COLO829 (cell line): ENCODE data around the gene PDX1.

Experiments
- DNase-seq: peaks from one replicate; pipeline ENCODE4 v3.0.0; 2012; ENCODE audit warnings: low spot score

PDX1 gene

DNA sequence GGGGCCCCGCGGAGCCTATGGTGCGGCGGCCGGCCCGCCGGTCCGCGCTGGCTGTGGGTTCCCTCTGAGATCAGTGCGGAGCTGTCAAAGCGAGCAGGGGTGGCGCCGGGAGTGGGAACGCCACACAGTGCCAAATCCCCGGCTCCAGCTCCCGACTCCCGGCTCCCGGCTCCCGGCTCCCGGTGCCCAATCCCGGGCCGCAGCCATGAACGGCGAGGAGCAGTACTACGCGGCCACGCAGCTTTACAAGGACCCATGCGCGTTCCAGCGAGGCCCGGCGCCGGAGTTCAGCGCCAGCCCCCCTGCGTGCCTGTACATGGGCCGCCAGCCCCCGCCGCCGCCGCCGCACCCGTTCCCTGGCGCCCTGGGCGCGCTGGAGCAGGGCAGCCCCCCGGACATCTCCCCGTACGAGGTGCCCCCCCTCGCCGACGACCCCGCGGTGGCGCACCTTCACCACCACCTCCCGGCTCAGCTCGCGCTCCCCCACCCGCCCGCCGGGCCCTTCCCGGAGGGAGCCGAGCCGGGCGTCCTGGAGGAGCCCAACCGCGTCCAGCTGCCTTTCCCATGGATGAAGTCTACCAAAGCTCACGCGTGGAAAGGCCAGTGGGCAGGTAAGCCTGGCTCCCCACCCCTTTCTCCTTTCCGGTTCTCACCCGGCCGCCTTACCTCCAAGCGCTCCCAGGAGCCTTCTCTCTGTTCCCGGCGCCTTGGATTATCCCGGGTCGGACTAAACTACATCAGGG lies at the start of gene PDX1:
Gene PDX1 (plus strand): TSS at position 67 of the 743 bp plus-strand sequence. CDS start 139 bp downstream, at position 206.
- DNase-seq = no peak

- no peak for DNase-seq
These were observed 41.5 kb upstream of the PDX1 start for GRCh38 chr13:27878274-27878673.

- DNase-seq = no peak
These were observed 30.3 kb upstream of the PDX1 start for GRCh38 chr13:27889471-27889870.

DNA sequence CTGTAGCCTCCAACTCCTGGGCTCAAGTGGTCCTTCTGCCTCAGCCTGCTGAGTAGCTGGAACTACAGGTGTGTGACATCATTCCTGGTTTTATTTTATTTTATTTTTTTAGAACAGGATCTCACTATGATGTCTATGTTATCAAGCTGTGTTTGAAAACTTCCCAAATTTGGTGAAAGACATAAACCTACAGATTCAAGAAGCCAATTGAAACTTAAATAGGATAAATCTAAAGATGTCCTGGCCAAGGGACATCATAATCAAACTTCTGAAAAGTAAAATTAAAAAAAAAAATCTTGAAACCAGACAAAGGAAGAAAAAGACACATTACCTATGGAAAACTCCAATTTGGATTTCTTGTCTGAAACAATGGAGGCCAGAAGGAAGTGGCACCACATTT lies 23.1 kb upstream of the PDX1 start:
- DNase-seq = no peak

- no peak for DNase-seq
These were observed 15.1 kb upstream of the PDX1 start for GRCh38 chr13:27904719-27905118.

DNA sequence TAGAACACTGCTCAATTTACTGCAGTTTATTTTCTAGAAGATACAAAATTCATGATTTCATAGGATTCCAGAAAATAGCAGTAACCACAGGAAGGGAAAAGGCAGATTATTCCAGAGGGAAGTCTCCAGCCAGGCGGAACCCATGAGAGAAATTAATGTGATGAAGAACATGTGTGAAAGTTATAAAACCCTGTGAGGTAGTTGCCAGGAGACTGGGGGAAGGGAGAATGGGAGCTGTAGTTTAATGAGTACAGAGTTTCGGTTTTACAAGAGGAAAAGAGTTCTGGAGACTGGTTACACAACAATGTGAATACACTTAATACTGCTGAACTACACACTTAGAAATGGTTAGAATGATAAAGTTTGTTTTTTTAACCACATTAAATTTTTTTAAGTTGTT lies 14.2 kb upstream of the PDX1 start:
- no peak for DNase-seq

DNA sequence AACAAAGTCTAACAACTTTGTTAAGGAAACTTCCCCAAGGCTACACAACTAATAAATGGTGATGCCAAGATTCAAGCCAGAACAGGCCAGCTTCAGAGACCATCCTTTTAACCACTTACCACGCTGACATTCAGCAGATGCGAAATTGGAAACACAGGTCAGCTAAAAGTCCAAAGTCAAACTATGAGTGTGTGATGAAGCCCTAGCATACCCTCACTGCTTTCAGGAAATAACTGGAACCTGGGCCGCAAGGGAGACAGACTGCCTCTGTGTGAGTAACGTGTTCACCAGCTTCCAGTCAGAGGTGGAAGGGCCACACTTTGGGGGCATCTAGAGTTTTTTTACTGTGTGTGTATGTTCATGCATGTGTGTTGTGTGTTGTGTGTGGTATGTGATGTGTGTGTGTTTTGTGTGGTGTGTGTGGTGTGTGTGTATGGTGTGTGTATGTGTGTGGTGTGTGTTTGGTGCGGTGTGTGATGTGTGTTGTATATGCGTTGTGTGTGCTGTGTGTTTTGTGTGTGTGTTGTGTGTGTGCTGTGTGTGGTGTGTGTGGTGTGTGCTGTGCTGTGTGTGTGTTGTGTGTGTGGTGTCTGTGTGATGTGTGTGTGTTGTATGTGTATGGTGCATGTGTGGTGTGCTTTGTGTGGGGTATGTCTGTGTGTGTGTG lies 12.5 kb upstream of the PDX1 start:
- no peak for DNase-seq

GRCh38 chr13:27909378-27909777 lies 10.4 kb upstream of the PDX1 start:
- no peak for DNase-seq

DNA sequence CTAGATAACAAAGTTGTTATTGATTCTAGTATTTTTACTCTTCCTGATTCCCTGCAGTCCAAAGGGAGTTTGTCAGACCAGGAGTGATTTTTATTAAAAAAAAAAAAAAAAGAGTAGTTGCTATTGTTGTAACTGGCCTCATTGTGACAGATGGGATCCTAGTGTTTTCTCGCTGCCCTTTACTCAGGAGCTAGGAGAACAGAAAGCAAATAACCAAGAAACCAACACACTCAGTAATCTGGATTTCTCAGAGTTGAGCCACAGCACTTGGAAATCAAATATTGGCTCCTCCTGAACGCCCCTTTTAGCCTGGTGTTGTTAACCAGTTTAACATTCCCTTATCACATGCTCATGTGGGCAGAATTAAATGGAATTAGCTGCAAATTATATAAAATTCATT lies 8.3 kb upstream of the PDX1 start:
- DNase-seq = no peak

DNA sequence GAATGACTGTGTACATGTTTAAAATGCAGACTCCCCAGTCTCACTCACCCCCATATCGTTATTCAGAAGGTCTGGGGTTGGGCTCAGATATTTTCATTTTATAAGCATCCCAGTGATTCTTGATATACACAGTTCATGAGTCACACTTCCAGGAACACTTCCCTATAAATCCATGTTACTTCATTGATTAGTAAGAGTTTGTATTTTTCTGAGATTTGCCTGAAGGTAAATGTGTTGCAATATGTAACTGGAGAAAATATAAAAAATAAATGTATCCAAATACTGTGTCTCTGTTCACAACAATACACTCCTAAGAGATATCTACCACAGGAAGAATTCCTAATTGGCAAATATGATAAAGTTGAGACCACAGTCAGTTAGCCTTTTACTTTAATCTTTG lies 6.6 kb upstream of the PDX1 start:
- DNase-seq = no peak

DNA sequence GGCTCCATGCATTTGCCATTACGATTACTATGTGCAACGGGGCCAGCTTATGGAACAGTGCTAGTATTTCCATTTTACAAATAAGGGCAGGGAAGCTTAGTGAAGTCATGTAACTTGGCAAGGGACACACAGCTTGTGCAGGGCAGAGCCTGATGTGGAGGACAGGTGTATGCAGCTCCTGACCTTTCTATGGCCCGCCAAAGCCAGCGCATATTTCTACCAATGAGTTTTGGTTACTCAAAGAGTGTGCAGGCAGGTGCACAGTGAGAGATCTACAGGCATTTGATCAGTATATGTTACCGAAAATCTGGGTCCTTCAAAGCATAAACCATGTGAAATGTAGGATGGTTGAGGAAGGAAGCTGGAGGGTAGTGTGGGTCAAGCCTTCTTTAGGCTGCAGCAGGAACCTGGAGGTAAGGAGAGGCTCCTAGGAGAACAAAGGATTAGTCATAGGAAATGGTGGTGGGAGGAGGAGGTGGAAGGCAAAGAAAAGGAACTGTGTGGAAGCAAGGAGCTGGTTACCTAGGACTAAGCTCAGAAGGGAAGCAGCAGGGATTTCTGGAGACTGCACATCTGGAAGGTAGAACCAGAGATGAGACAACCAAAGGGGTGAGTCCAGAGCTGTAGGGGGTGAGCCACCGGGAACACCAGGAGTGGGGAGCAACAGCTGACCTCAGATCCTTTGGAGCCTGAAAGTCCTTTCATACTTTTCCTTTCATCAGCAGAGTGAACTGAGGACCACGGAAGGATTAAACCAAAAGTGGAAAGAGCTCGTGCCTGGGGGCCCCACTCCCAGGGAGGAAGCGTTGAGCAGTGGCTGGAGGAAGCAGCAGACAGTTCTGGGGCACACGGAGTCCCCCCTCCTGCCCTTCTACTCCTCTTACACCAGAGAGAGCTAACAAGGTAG lies 4.2 kb upstream of the PDX1 start:
- no peak for DNase-seq

DNA sequence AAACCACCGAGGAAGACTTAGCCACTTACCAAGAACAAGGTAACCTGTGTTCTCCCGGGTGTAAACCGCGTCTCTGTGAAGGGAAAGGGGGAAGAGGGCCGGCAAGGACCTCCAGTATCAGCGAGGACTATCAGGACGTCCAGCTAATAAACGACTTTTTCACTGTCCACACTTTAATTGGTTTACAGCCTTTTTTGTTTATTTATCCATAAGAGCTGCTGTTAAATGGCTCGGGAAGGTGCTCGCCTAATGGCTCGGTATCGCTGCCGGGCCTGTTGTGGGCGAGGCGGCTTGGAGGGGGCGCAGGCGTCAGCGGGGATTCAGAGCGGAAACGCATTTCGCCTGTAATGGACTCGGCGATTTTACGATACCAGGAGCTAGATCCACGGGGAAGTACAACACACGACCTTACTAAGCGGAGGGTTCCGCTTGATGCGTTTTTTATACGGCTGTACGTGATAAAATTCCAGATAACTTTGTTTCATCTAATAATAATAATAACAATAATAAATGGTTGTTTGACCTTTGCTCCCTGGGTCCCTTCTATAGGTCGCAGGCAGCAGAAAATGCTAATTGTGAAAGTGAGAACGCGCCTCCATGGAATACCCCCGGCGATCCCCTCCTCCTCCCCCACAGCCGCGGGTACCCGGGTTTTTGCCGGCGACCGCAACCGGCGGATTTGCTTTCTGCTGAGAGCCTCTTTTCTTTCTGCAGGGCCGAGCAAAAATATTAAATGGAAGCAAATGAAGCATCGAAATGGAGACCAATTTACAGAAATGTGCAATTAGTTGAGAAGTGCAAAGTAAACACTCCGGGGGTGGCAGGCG lies 2.5 kb upstream of the PDX1 start:
- no peak for DNase-seq

- DNase-seq = no peak
These were observed 1.5 kb upstream of the PDX1 start for GRCh38 chr13:27918041-27918917.

DNA sequence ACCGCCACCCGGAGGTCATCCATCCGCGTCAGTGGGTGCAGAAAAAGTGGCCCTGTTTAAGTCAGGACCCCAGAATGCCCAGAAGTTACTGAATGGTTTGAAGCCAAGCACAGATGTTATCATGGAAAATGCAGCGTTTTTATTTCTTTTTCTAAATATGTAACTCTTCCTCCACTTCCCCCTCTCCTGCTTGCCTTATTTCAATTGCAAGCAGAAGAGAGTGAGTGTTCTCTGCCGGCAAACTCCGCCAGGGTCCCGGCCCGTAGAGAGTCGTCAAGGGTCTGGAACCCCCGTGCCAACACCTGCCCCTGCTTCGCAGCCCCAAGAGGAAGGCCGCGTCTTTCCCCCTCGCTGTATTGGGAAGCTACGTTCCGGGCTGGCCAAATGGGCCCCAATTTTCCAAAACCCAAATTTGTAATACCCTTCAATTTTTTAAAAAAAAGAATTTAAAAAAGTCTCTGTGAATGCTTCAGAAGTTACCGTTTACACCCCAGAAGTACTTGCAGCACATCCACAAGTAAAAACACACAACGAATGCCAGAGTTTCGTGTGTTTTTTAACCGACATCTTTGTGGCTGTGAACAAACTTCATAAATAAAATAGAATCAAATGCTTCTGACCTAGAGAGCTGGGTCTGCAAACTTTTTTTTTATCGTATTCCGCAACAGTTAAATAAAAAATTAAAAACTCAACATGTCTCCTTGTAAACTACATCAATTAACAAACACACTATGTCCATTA lies 712 bp upstream of the PDX1 start:
- DNase-seq = no peak

DNA sequence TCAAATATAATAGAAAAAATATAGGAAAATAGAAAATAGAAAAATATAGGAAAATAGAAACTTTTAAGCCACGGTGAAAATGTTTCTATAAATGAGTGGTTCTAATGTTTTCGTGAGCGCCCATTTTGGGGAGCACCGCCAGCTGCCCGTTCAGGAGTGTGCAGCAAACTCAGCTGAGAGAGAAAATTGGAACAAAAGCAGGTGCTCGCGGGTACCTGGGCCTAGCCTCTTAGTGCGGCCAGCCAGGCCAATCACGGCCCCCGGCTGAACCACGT lies 204 bp upstream of the PDX1 start:
- DNase-seq = no peak

DNA sequence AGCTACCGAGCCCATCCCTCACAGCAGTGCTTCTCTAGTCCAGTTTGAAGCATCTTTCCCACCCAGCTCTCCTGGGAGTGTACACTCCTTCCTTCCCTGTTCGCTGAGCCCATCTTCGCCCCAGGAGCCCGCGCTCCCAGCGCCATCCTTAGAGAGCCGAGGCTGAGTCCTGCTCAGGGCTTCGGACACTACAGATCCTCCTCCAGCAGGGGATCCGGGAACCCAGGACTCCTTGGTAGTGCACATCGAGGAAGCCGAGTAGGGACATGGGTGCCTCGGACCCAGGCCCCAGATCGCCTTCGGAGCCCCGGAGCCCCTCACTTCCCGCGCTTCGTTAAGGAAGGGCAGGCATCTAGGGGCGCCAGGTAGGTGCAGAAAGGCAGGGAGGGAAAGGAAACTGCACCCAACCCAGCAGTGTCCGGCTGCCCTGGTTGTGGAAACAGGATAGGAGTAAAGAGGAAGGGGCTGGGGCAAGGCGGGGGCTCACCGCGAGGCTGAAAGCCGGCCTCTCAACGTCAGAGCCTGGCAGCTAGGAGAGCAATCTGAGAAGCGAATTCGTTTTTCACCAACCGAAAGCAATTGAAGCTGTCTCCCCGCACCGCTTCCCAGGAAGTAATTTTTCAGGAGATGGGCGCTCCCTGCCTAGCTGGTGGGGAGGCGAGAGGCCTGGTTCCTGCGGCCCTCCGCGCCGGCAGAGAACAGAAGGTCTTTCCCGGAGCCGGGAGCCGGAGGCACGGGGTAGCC lies 1.0 kb downstream of the PDX1 start:
- no peak for DNase-seq

DNA sequence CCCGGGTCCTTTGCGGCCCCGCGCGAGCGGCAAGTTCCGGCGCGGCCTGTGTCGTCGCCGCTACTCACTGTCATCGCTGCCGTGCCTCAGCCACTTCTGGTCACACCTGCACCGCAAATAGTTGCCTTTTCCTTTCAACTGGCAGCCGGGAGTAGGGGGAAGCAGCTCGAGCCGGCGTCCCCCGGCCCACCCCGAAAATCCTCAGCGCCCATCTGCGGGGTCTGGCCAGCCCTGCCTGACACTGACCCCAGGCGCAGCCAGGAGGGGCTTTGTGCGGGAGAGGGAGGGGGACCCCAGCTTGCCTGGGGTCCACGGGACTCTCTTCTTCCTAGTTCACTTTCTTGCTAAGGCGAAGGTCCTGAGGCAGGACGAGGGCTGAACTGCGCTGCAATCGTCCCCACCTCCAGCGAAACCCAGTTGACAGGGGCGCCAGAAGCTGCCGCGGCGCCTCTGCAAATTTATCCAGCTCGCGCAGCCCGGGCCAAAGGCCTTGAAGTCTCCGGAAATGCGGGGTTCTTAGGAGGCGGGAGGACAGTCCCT lies 1.7 kb downstream of the PDX1 start:
- DNase-seq = no peak

DNA sequence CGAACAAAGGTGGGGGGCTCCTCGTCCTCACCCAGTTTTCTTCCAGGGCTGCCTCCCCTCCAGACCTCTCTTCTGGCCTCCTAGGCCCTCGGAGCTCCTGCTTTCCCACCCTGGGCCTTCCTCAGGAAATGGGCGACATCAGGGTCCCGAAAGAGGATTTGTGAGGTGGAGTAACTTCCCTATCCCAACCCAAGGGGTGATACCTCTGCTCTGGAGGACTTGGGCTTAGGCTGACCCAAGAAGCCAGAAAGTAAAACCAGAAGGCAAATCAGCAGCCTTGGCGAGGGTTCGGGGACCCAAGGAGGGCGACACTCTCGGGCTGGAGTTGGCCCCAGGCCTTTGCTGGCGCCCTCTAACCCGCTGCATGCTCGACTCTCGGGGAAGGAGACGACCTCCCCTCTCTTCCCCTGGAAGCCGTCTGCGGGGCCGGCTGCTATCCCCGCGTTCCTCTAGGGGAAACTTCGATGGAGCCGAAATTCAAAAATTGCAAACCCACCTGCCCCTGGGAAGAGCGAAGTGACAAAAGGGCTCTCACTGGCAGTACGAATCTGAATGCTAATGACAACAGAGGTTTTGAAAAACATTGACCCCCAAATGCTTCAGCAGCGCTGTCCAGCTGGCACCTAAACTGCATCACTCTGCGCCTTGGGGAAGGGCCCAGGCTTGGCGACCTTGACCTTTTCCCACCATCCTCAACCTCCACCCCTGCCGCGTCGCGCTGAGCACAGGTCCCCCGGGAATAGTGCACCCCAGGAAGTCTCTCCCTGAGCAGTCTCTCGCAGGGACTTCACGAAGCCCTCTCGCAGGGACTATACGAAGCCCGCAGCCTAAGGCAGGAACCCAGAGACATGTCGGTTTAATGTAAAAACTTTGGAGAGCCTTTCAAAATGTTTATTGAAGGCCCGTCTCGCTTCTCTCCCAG lies 2.4 kb downstream of the PDX1 start:
- no peak for DNase-seq
